Suprapubic skin (tissue), 3 donors: ENCODE measurements around the gene TCP11.

ENCODE experiments used
- POLR2A ChIP-seq, 2 donors: fragments of 450-650 bp; IDR thresholded peaks; one replicate each; pipeline ENCODE4 v1.6.1; 2017; ENCODE audit warnings: antibody characterized with exemption in 2 of 2, mild to moderate bottlenecking in 2 of 2, moderate library complexity in 2 of 2
- TF ChIP-seq, protein P1 (sequence below), 2 donors: fragments of 200-600 bp in 1 of 2; fragments of 450-650 bp in 1 of 2; sonication (generic) in 1 of 2; IDR thresholded peaks; one replicate each; pipeline ENCODE4 v1.5.1; 2016 to 2019; ENCODE audit warnings: antibody characterized with exemption in 2 of 2, mild to moderate bottlenecking in 1 of 2, moderate library complexity in 1 of 2

DNA sequence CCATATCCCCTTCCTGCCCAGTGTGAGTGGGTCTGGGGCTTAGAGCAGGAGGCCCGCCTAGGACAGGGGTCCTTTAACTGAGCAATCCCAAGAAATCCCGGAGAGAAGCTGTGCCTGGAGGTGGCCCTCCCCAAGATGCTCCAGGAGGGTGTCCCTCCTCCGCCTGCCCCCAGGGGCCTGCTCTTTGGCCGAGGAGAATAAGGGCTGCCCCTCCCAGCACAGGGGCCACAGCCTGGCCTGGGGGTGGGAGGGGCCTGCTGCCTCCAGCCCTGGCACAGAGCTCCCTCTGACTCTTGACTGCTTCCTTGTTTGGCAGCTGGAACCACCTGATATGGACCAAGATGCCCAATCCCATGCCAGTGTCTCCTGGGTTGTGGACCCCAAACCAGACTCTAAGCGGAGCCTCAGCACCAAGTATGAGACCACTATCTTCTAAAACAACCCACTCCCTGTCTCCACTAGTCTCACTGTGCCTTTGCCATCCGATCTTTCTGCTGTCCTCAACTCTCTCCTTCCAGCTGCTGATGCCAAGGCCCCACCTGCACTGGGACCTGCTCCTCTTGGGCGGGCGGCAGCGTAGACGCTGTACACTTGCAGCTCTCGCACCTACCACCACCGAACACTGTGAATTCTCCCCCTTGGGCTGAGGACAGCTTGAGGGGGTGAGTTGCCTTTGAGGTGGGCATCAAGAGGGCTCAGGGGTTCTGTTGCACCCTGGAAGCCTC lies 54.3 kb downstream of the TCP11 start:
- TF ChIP-seq, protein P1, sequence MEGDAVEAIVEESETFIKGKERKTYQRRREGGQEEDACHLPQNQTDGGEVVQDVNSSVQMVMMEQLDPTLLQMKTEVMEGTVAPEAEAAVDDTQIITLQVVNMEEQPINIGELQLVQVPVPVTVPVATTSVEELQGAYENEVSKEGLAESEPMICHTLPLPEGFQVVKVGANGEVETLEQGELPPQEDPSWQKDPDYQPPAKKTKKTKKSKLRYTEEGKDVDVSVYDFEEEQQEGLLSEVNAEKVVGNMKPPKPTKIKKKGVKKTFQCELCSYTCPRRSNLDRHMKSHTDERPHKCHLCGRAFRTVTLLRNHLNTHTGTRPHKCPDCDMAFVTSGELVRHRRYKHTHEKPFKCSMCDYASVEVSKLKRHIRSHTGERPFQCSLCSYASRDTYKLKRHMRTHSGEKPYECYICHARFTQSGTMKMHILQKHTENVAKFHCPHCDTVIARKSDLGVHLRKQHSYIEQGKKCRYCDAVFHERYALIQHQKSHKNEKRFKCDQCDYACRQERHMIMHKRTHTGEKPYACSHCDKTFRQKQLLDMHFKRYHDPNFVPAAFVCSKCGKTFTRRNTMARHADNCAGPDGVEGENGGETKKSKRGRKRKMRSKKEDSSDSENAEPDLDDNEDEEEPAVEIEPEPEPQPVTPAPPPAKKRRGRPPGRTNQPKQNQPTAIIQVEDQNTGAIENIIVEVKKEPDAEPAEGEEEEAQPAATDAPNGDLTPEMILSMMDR (IDR thresholded peaks at IDR 0.05), result no peak
- no peak for TF ChIP-seq POLR2A (IDR thresholded peaks at IDR 0.05)
